NCI-H2196 (cell line): ENCODE data around the gene PERCC1.

Source experiments
- DNase-seq: peaks from one replicate; lab custom pipeline; 2025; ENCODE audit not compliant: unreplicated experiment; lab: John Stamatoyannopoulos, UW

Gene PERCC1

GRCh38 chr16:1430759-1431496 lies at the start of gene PERCC1:
PERCC1 (plus strand) TSS chr16:1431078; CDS start chr16:1432594, 1,516 bp downstream.
- no peak for DNase-seq

- no peak for DNase-seq
Observed at GRCh38 chr16:1381612-1382406, 49.1 kb upstream of the PERCC1 start.

- DNase-seq: no peak
Observed at GRCh38 chr16:1383556-1383955, 47.3 kb upstream of the PERCC1 start.

GRCh38 chr16:1385232-1385631 lies 45.6 kb upstream of the PERCC1 start:
- DNase-seq: no peak

- no peak for DNase-seq
Observed at GRCh38 chr16:1387331-1387730, 43.5 kb upstream of the PERCC1 start.

- DNase-seq: no peak
Observed at GRCh38 chr16:1389762-1390161, 41.1 kb upstream of the PERCC1 start.

GRCh38 chr16:1390239-1390779 lies 40.6 kb upstream of the PERCC1 start:
- DNase-seq: no peak

GRCh38 chr16:1392826-1393225 lies 38.1 kb upstream of the PERCC1 start:
- no peak for DNase-seq

GRCh38 chr16:1393613-1394176 lies 37.2 kb upstream of the PERCC1 start:
- DNase-seq: no peak

GRCh38 chr16:1394367-1394951 lies 36.4 kb upstream of the PERCC1 start:
- DNase-seq: no peak

- no peak for DNase-seq
Observed at GRCh38 chr16:1395444-1396031, 35.3 kb upstream of the PERCC1 start.

GRCh38 chr16:1397779-1398178 lies 33.1 kb upstream of the PERCC1 start:
- no peak for DNase-seq

- no peak for DNase-seq
Observed at GRCh38 chr16:1398351-1398750, 32.5 kb upstream of the PERCC1 start.

- DNase-seq: no peak
Observed at GRCh38 chr16:1398826-1399581, 31.9 kb upstream of the PERCC1 start.

- DNase-seq: no peak
Observed at GRCh38 chr16:1401061-1401757, 29.7 kb upstream of the PERCC1 start.

- DNase-seq: no peak
Observed at GRCh38 chr16:1401758-1402154, 29.1 kb upstream of the PERCC1 start.

- no peak for DNase-seq
Observed at GRCh38 chr16:1403036-1403435, 27.8 kb upstream of the PERCC1 start.

- no peak for DNase-seq
Observed at GRCh38 chr16:1403733-1404132, 27.1 kb upstream of the PERCC1 start.

- no peak for DNase-seq
Observed at GRCh38 chr16:1407753-1408152, 23.1 kb upstream of the PERCC1 start.
